SIG-M5 treated with dmso at 0.1 percent for 504 hours (cell line): ENCODE measurements around the gene MDFI.

Experiments used
- DNase-seq: peaks from one replicate; lab custom pipeline; 2025; ENCODE audit not compliant: unreplicated experiment; lab: John Stamatoyannopoulos, UW

Gene MDFI

GRCh38 chr6:41702089-41702745 lies 63.9 kb downstream of the MDFI start:
- no peak for DNase-seq

- no peak for DNase-seq
Measured at GRCh38 chr6:41702771-41703494, 64.7 kb downstream of the MDFI start.
